AG09319 (cell line): ENCODE measurements around the gene OR10G2.

Experiments used
- DNase-seq: peaks from one replicate; pipeline ENCODE4 v3.0.0-alpha.2; 2010; ENCODE audit warnings: low read depth; ENCODE audit errors: extremely low read depth
- CTCF ChIP-seq: IDR thresholded peaks from 2 replicates; pipeline ENCODE4 v1.5.1; 2011; ENCODE audit warnings: low read depth, mild to moderate bottlenecking, inconsistent platforms, low read length, moderate library complexity

The OR10G2 gene

GRCh38 chr14:21668377-21668776 is 33.6 kb upstream of the OR10G2 start:
- no peak for DNase-seq
- TF ChIP-seq CTCF: no peak

- DNase-seq: no peak
- TF ChIP-seq CTCF: no peak
These were observed 22.2 kb upstream of the OR10G2 start for GRCh38 chr14:21656980-21657379.

GRCh38 chr14:21654215-21654614 is 19.5 kb upstream of the OR10G2 start:
- DNase-seq: no peak
- TF ChIP-seq CTCF: no peak

GRCh38 chr14:21653331-21653885 is 18.7 kb upstream of the OR10G2 start, which contains the start of gene OR4E2:
TSS of gene OR4E2 (plus strand) at chr14:21653835. CDS start at chr14:21665083, 11,248 bp downstream.
- TF ChIP-seq CTCF: no peak
- no peak for DNase-seq

- no peak for DNase-seq
- no peak for TF ChIP-seq CTCF
These were observed 17.6 kb upstream of the OR10G2 start for GRCh38 chr14:21652209-21652808.

GRCh38 chr14:21647380-21647779 is 12.6 kb upstream of the OR10G2 start:
- no peak for DNase-seq
- no peak for TF ChIP-seq CTCF

- no peak for TF ChIP-seq CTCF
- DNase-seq: no peak
These were observed 8.7 kb upstream of the OR10G2 start for GRCh38 chr14:21643407-21643806.
